IPS-15b (cell line): ENCODE results near the gene CRLF1.

Source experiments
- H3K27me3 ChIP-seq: one replicate; pipeline ENCODE4 v1.6.1; 2013; ENCODE audit warnings: low read length; ENCODE audit not compliant: control insufficient read depth, insufficient read depth
- H3K36me3 ChIP-seq: one replicate; pipeline ENCODE4 v1.6.1; 2013; ENCODE audit warnings: low read length; ENCODE audit not compliant: control insufficient read depth, insufficient read depth
- H3K4me1 ChIP-seq: one replicate; pipeline ENCODE4 v1.6.1; 2013; ENCODE audit warnings: mild to moderate bottlenecking, low read length; ENCODE audit not compliant: control insufficient read depth, insufficient read depth
- H3K4me3 ChIP-seq: one replicate; pipeline ENCODE4 v1.5.1; 2013; ENCODE audit warnings: low read depth, low read length
- H3K9ac ChIP-seq: one replicate; pipeline ENCODE4 v1.6.1; 2013; ENCODE audit warnings: low read depth, mild to moderate bottlenecking, low read length
- H3K9me3 ChIP-seq: one replicate; pipeline ENCODE4 v1.6.1; 2013; ENCODE audit warnings: mild to moderate bottlenecking, low read length; ENCODE audit not compliant: control insufficient read depth, insufficient read depth

CRLF1 gene

GRCh38 chr19:18611327-18612050, 4.9 kb upstream of the CRLF1 start:
- Histone ChIP-seq H3K36me3 (no peaks in the 10 kb centered on the region), H3K4me3 (peak overlapping the region; percentile 59), H3K9ac (no peak overlapping the region), H3K4me1 (peaks cover 24% of the 10 kb centered on the region), H3K9me3 (no peaks in the 10 kb centered on the region), H3K27me3 (peaks cover 79% of the 10 kb centered on the region)

- Histone ChIP-seq H3K36me3 (no peaks in the 10 kb centered on the region), H3K27me3 (peaks cover 84% of the 10 kb centered on the region), H3K4me3 (peak overlapping the region; percentile 59), H3K9me3 (no peaks in the 10 kb centered on the region), H3K4me1 (peaks cover 24% of the 10 kb centered on the region), H3K9ac (no peak overlapping the region)
These were observed 4.1 kb upstream of the CRLF1 start for GRCh38 chr19:18610556-18611326.

- Histone ChIP-seq H3K36me3 (no peaks in the 10 kb centered on the region), H3K4me3 (peak overlapping the region; percentile 37), H3K9me3 (no peaks in the 10 kb centered on the region), H3K27me3 (peaks cover 86% of the 10 kb centered on the region), H3K9ac (no peak overlapping the region), H3K4me1 (peaks cover 24% of the 10 kb centered on the region)
These were observed 3.6 kb upstream of the CRLF1 start for GRCh38 chr19:18610245-18610555.

GRCh38 chr19:18609717-18610051, 3.1 kb upstream of the CRLF1 start:
- peaks cover 86% of the 10 kb centered on the region for H3K27me3 ChIP-seq
- H3K4me3 ChIP-seq, result peak overlapping the region; percentile 37
- no peaks in the 10 kb centered on the region for H3K36me3 ChIP-seq
- H3K4me1 ChIP-seq, result peaks cover 26% of the 10 kb centered on the region
- H3K9me3 ChIP-seq, result no peaks in the 10 kb centered on the region
- no peak overlapping the region for H3K9ac ChIP-seq

- Histone ChIP-seq H3K9me3 (no peaks in the 10 kb centered on the region), H3K4me3 (peak overlapping the region; percentile 10), H3K9ac (no peak overlapping the region), H3K4me1 (peaks cover 31% of the 10 kb centered on the region), H3K27me3 (peaks cover 86% of the 10 kb centered on the region), H3K36me3 (no peaks in the 10 kb centered on the region)
These were observed 2.5 kb upstream of the CRLF1 start for GRCh38 chr19:18608805-18609716.

- Histone ChIP-seq H3K9ac (no peak overlapping the region), H3K36me3 (no peaks in the 10 kb centered on the region), H3K4me3 (peak overlapping the region; percentile 35), H3K27me3 (peaks cover 84% of the 10 kb centered on the region), H3K9me3 (no peaks in the 10 kb centered on the region), H3K4me1 (peaks cover 33% of the 10 kb centered on the region)
These were observed 1.7 kb upstream of the CRLF1 start for GRCh38 chr19:18608102-18608804.

- H3K9me3 ChIP-seq, result no peaks in the 10 kb centered on the region
- peaks cover 86% of the 10 kb centered on the region for H3K27me3 ChIP-seq
- H3K4me1 ChIP-seq, result peaks cover 36% of the 10 kb centered on the region
- no peaks in the 10 kb centered on the region for H3K36me3 ChIP-seq
- no peak overlapping the region for H3K9ac ChIP-seq
- H3K4me3 ChIP-seq, result peak overlapping the region; percentile 35
These were observed 865 bp upstream of the CRLF1 start for GRCh38 chr19:18607226-18608101.

GRCh38 chr19:18605546-18606280, 886 bp downstream of the CRLF1 start:
- no peak overlapping the region for H3K9ac ChIP-seq
- no peaks in the 10 kb centered on the region for H3K36me3 ChIP-seq
- peaks cover 28% of the 10 kb centered on the region for H3K4me1 ChIP-seq
- H3K4me3 ChIP-seq, result peak overlapping the region; percentile 37
- H3K27me3 ChIP-seq, result peaks cover 80% of the 10 kb centered on the region
- no peaks in the 10 kb centered on the region for H3K9me3 ChIP-seq

- Histone ChIP-seq H3K9ac (no peak overlapping the region), H3K9me3 (no peaks in the 10 kb centered on the region), H3K4me1 (peaks cover 25% of the 10 kb centered on the region), H3K36me3 (no peaks in the 10 kb centered on the region), H3K27me3 (peaks cover 76% of the 10 kb centered on the region), H3K4me3 (peak overlapping the region; percentile 37)
These were observed 1.4 kb downstream of the CRLF1 start for GRCh38 chr19:18605196-18605545.

GRCh38 chr19:18604820-18605159, 1.8 kb downstream of the CRLF1 start:
- Histone ChIP-seq H3K4me1 (peaks cover 22% of the 10 kb centered on the region), H3K4me3 (peak overlapping the region; percentile 18), H3K27me3 (peaks cover 72% of the 10 kb centered on the region), H3K9ac (no peak overlapping the region), H3K9me3 (no peaks in the 10 kb centered on the region), H3K36me3 (no peaks in the 10 kb centered on the region)
